ENCODE measurements around the gene PARD3. TPM values are rescaled to one million over a fixed set of nuclear protein-coding genes. Genes with fewer than 3 reads are reported as not detected.
A peak's percentile ranks its signal among the peaks of the same experiment; 100 is the strongest.

Gene PARD3
- total RNA-seq, 1 experiment from 2014 or later: 51.8 TPM

- no peaks in the 10 kb centered on the region for H3K9me3 Mint-ChIP-seq
- no peak overlapping the region for H3K27ac Mint-ChIP-seq
- no peaks in the 10 kb centered on the region for H3K36me3 Mint-ChIP-seq
- ChIA-PET CTCF (no interaction called here), POLR2A (no interaction called here)
- no peak for DNase-seq (ENCODE audit: low spot score)
- no peaks in the 10 kb centered on the region for H3K27me3 Mint-ChIP-seq (ENCODE audit: low read depth)
- TF ChIP-seq CREB1 (CRISPR knock-in tag; IDR thresholded peaks at IDR 0.05): no peak
- no peak for TF ChIP-seq SMAD4 (CRISPR knock-in tag; IDR thresholded peaks at IDR 0.05)
- TF ChIP-seq RORB (CRISPR knock-in tag; IDR thresholded peaks at IDR 0.05): no peak
- no peak for TF ChIP-seq TP53 (CRISPR knock-in tag; IDR thresholded peaks at IDR 0.05)
- no peak for TF ChIP-seq ATF2 (CRISPR knock-in tag; IDR thresholded peaks at IDR 0.05; ENCODE audit: borderline replicate concordance, low read depth)
- TF ChIP-seq NFYB (CRISPR knock-in tag; conservative IDR thresholded peaks at IDR 0.05; ENCODE audit: low read depth): no peak
- TF ChIP-seq NR1H2 (CRISPR knock-in tag; IDR thresholded peaks at IDR 0.05): no peak
- no peak for TF ChIP-seq E2F1 (CRISPR knock-in tag; IDR thresholded peaks at IDR 0.05)
- peaks cover 51% of the 10 kb centered on the region for H3K4me1 Mint-ChIP-seq
- no peak for ATAC-seq
- H3K4me3 Mint-ChIP-seq: no peak overlapping the region
Measured at GRCh38 chr10:34728361-34728760, 86.7 kb downstream of the PARD3 start.

- CTCF ChIA-PET: no interaction called here
- DNase-seq (ENCODE audit: low spot score) (peak; percentile 51), ATAC-seq (no peak; the same call in 1 of the 2 replicates)
- Mint-ChIP-seq H3K27ac (0 out of 2 replicates have a peak overlapping the region, but pooled peaks have one; percentile 46), H3K4me1 (peaks cover 45% of the 10 kb centered on the region), H3K4me3 (no peak overlapping the region), H3K36me3 (no peaks in the 10 kb centered on the region), H3K9me3 (no peaks in the 10 kb centered on the region), H3K27me3 (ENCODE audit: low read depth) (no peaks in the 10 kb centered on the region)
- POLR2A ChIA-PET: no interaction called here
- TF ChIP-seq STAT6 (CRISPR knock-in tag; conservative IDR thresholded peaks at IDR 0.05; ENCODE audit: low read depth): no peak
Measured at GRCh38 chr10:34727595-34728033, 87.5 kb downstream of the PARD3 start.

GRCh38 chr10:34726862-34727261 is 88.2 kb downstream of the PARD3 start:
- CTCF ChIA-PET: interaction anchor here (1.2 kb wide), 1 partner anchor 11 kb away, joined by 3 read pairs; no protein-coding TSS in a partner anchor
- TF ChIP-seq AR (CRISPR knock-in tag; IDR thresholded peaks at IDR 0.05) (no peak), EMX1 (CRISPR knock-in tag; IDR thresholded peaks at IDR 0.05) (no peak), AFF4 (CRISPR knock-in tag; IDR thresholded peaks at IDR 0.05; ENCODE audit: borderline replicate concordance) (no peak), HMGXB4 (CRISPR knock-in tag; IDR thresholded peaks at IDR 0.05) (no peak), PRDM15 (CRISPR knock-in tag; IDR thresholded peaks at IDR 0.05) (no peak)

More at GRCh38 chr10:34726862-34727261, 88.2 kb downstream of the PARD3 start:
- POLR2A ChIA-PET: interaction anchor here (0.8 kb wide), 1 partner anchor 76 kb away, joined by 3 read pairs; no protein-coding TSS in a partner anchor
- Mint-ChIP-seq H3K36me3 (no peaks in the 10 kb centered on the region), H3K4me1 (peaks cover 42% of the 10 kb centered on the region), H3K4me3 (no peak overlapping the region), H3K27ac (peak overlapping the region; percentile 45; the same call in 1 of the 2 replicates), H3K27me3 (ENCODE audit: low read depth) (no peaks in the 10 kb centered on the region), H3K9me3 (no peaks in the 10 kb centered on the region)
- ATAC-seq (no peak; the same call in 1 of the 2 replicates), DNase-seq (ENCODE audit: low spot score) (no peak)
